Neural progenitor cell (in vitro differentiated cells): Measurements from ENCODE around the gene ATP10A. TPM values are rescaled to one million over a fixed set of nuclear protein-coding genes. Genes with fewer than 3 reads are reported as not detected.

ENCODE experiments used
- DNase-seq: peaks from one replicate; pipeline ENCODE4 v3.0.0-alpha.2; 2016; ENCODE audit warnings: low spot score
- H2AFZ ChIP-seq: fragments of 200-600 bp; sonication (generic); replicated peaks from 2 replicates; pipeline ENCODE4 v1.6.1; 2016; ENCODE audit warnings: antibody characterized with exemption
- H3F3A ChIP-seq: fragments of 200-600 bp; sonication (generic); 2 replicates; pipeline ENCODE4 v1.6.1; 2016; ENCODE audit warnings: antibody characterized with exemption, low read depth
- H3K27ac ChIP-seq: fragments of 200-600 bp; sonication (generic); 2 replicates; pipeline ENCODE4 v1.5.1; 2016; ENCODE audit warnings: mild to moderate bottlenecking
- H3K27me3 ChIP-seq: fragments of 200-600 bp; sonication (generic); 2 replicates; pipeline ENCODE4 v1.6.1; 2016; ENCODE audit warnings: mild to moderate bottlenecking, moderate library complexity
- H3K36me3 ChIP-seq: fragments of 200-600 bp; sonication (generic); 2 replicates; pipeline ENCODE4 v1.5.1; 2016
- H3K4me1 ChIP-seq: fragments of 200-600 bp; sonication (generic); 2 replicates; pipeline ENCODE4 v1.6.1; 2016; ENCODE audit warnings: mixed run types
- H3K4me2 ChIP-seq: fragments of 200-600 bp; sonication (generic); 2 replicates; pipeline ENCODE4 v1.6.1; 2016
- H3K4me3 ChIP-seq: fragments of 200-600 bp; sonication (generic); 2 replicates; pipeline ENCODE4 v1.5.1; 2016
- H3K79me2 ChIP-seq: fragments of 200-600 bp; sonication (generic); 2 replicates; pipeline ENCODE4 v1.6.1; 2016; ENCODE audit warnings: low read depth
- H3K9ac ChIP-seq: fragments of 200-600 bp; sonication (generic); 2 replicates; pipeline ENCODE4 v1.6.1; 2016
- H3K9me3 ChIP-seq: fragments of 200-600 bp; sonication (generic); 2 replicates; pipeline ENCODE4 v1.5.1; 2016; ENCODE audit warnings: low read depth
- H4K20me1 ChIP-seq: fragments of 200-600 bp; sonication (generic); 2 replicates; pipeline ENCODE4 v1.6.1; 2016; ENCODE audit warnings: low read depth
- H3K27ac Mint-ChIP-seq: 3 replicates; pipeline ENCODE4 v1.8.0; 2021; ENCODE audit warnings: mixed read lengths
- H3K27me3 Mint-ChIP-seq: 2 replicates; pipeline ENCODE4 v1.8.0; 2022; ENCODE audit warnings: low read depth, mild to moderate bottlenecking, inconsistent platforms, moderate library complexity, mixed read lengths; ENCODE audit not compliant: insufficient read depth
- H3K36me3 Mint-ChIP-seq: 3 replicates; pipeline ENCODE4 v1.8.0; 2021; ENCODE audit warnings: mixed read lengths
- H3K4me1 Mint-ChIP-seq: 3 replicates; pipeline ENCODE4 v1.8.0; 2021; ENCODE audit warnings: mixed read lengths
- H3K4me3 Mint-ChIP-seq: 3 replicates; pipeline ENCODE4 v1.8.0; 2021; ENCODE audit warnings: mild to moderate bottlenecking, moderate library complexity, mixed read lengths
- H3K9me3 Mint-ChIP-seq: 3 replicates; pipeline ENCODE4 v1.8.0; 2020; ENCODE audit warnings: mixed read lengths
- EZH2 ChIP-seq: fragments of 200-600 bp; sonication (generic); IDR thresholded peaks from 2 replicates; pipeline ENCODE4 v1.6.1; 2017; ENCODE audit warnings: antibody characterized with exemption, mild to moderate bottlenecking, moderate library complexity
- EZH2phosphoT487 ChIP-seq: fragments of 200-600 bp; sonication (generic); IDR thresholded peaks from 2 replicates; pipeline ENCODE4 v1.6.1; 2017; ENCODE audit warnings: antibody characterized with exemption
- total RNA-seq: library from RNA; depleted of rRNA; stranded (reverse); fragments of >200 nt; gene quantifications from 2 replicates; pipeline ENCODE4 v1.2.3, GENCODE V29; 2015; ENCODE audit warnings: low replicate concordance
- TF ChIP-seq, protein P1 (sequence below): fragments of 200-600 bp; sonication (generic); IDR thresholded peaks from 2 replicates; pipeline ENCODE4 v1.5.1; 2017; ENCODE audit warnings: antibody characterized with exemption, mild to moderate bottlenecking

Gene ATP10A, protein sequence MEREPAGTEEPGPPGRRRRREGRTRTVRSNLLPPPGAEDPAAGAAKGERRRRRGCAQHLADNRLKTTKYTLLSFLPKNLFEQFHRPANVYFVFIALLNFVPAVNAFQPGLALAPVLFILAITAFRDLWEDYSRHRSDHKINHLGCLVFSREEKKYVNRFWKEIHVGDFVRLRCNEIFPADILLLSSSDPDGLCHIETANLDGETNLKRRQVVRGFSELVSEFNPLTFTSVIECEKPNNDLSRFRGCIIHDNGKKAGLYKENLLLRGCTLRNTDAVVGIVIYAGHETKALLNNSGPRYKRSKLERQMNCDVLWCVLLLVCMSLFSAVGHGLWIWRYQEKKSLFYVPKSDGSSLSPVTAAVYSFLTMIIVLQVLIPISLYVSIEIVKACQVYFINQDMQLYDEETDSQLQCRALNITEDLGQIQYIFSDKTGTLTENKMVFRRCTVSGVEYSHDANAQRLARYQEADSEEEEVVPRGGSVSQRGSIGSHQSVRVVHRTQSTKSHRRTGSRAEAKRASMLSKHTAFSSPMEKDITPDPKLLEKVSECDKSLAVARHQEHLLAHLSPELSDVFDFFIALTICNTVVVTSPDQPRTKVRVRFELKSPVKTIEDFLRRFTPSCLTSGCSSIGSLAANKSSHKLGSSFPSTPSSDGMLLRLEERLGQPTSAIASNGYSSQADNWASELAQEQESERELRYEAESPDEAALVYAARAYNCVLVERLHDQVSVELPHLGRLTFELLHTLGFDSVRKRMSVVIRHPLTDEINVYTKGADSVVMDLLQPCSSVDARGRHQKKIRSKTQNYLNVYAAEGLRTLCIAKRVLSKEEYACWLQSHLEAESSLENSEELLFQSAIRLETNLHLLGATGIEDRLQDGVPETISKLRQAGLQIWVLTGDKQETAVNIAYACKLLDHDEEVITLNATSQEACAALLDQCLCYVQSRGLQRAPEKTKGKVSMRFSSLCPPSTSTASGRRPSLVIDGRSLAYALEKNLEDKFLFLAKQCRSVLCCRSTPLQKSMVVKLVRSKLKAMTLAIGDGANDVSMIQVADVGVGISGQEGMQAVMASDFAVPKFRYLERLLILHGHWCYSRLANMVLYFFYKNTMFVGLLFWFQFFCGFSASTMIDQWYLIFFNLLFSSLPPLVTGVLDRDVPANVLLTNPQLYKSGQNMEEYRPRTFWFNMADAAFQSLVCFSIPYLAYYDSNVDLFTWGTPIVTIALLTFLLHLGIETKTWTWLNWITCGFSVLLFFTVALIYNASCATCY (N-terminal part only)
- total RNA-seq, result 0.32 and 0.59 TPM in 2 replicates

DNA sequence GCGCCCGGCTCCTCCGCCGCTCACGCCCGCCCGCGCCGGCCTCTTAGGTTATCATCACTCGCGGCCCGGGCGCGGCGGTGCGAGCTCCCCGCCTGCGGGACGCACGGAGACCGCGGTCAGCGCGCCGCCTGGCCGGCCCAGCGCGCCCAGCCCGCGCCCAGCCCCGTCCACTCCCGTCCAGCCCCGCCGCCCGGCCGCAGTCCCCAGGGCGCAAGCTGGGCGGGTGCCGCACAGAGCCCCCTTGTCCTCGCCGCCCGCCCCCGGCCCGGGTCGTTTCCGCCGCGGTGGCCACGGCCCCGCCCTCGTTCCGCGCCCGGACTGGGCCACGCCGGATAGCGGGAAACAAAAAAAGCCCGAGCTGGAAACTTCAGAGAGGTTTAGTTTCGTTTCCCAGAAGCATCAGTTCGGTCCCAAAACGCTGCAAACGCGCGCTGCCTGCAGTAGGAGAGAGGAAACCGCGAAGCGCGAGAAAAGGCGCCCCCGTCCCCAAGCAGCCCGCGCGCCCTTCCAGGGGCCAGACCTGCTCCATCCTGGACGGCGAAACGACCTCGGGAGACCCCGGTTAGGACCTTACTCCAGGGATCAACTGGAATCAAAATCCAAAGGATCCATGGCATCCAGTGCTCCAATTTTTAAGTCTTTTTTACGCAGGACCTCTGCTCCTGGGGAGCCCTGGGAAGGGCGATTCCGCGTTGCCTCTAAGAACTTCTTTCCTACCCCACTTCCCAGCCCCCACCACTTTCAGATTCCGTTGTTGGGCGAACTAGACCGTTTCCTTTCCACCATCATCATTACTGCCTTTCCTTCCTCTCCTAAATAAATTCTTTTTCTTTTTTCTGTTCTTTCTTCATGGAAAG lies at the start of gene ATP10A:
Gene ATP10A (minus strand): TSS at position 217 of the 857 bp plus-strand sequence. CDS start 231 bp downstream, outside the sequence.
- Histone ChIP-seq H3K9ac (no peak within 1 kb of the TSS), H3K4me1 (no peaks in the 10 kb centered on the region), H3K4me3 (peak within 1 kb of the TSS; percentile 69), H3K36me3 (no peaks in the 10 kb centered on the region), H3K27ac (no peak within 1 kb of the TSS), H2AFZ (peak within 1 kb of the TSS; percentile 99), H3K79me2 (no peaks in the 10 kb centered on the region), H3K27me3 (peaks cover 74% of the 10 kb centered on the region), H3K4me2 (peak within 1 kb of the TSS; percentile 97), H4K20me1 (no peaks in the 10 kb centered on the region), H3K9me3 (no peaks in the 10 kb centered on the region), H3F3A (no peaks in the 10 kb centered on the region)
- DNase-seq, result peak; percentile 73
- TF ChIP-seq, protein P1, sequence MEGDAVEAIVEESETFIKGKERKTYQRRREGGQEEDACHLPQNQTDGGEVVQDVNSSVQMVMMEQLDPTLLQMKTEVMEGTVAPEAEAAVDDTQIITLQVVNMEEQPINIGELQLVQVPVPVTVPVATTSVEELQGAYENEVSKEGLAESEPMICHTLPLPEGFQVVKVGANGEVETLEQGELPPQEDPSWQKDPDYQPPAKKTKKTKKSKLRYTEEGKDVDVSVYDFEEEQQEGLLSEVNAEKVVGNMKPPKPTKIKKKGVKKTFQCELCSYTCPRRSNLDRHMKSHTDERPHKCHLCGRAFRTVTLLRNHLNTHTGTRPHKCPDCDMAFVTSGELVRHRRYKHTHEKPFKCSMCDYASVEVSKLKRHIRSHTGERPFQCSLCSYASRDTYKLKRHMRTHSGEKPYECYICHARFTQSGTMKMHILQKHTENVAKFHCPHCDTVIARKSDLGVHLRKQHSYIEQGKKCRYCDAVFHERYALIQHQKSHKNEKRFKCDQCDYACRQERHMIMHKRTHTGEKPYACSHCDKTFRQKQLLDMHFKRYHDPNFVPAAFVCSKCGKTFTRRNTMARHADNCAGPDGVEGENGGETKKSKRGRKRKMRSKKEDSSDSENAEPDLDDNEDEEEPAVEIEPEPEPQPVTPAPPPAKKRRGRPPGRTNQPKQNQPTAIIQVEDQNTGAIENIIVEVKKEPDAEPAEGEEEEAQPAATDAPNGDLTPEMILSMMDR, result no peak
- TF ChIP-seq EZH2, result no peak
- H3K9me3 Mint-ChIP-seq, result no peaks in the 10 kb centered on the region
- peak within 1 kb of the TSS; percentile 86 for H3K4me3 Mint-ChIP-seq
- H3K36me3 Mint-ChIP-seq, result peaks cover 2% of the 10 kb centered on the region
- no peak within 1 kb of the TSS for H3K27ac Mint-ChIP-seq
- peaks cover 39% of the 10 kb centered on the region for H3K27me3 Mint-ChIP-seq
- peaks cover 20% of the 10 kb centered on the region for H3K4me1 Mint-ChIP-seq

DNA sequence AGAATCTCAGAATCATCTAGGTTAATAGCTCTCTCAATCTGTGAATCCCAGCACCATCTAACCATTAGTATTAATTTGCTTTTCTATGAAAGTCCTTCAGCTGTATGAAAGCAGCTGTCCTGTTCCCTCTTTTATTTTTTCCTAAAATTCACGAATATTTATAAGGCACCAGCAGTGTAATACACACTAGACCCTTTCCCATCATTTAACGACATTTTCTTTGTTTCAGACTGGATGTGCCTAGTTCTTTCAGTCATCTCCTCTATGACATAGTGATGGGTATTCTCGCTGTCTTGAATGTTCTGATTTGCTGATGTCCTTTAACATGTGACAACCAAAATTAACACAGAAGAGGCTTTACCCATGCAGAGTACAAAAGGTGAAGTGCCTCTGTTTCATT lies 48.9 kb upstream of the ATP10A start:
- H4K20me1 ChIP-seq, result no peaks in the 10 kb centered on the region
- H3K27ac Mint-ChIP-seq, result no peak overlapping the region

More for the DNA sequence above, 48.9 kb upstream of the ATP10A start:
- no peaks in the 10 kb centered on the region for H3K27me3 Mint-ChIP-seq
- Histone ChIP-seq H2AFZ (no peak overlapping the region), H3K4me3 (no peak overlapping the region), H3K9ac (no peak overlapping the region), H3K4me2 (no peak overlapping the region), H3K9me3 (no peaks in the 10 kb centered on the region), H3K27ac (no peak overlapping the region), H3K4me1 (no peaks in the 10 kb centered on the region), H3K79me2 (no peaks in the 10 kb centered on the region), H3F3A (no peaks in the 10 kb centered on the region), H3K36me3 (no peaks in the 10 kb centered on the region), H3K27me3 (no peaks in the 10 kb centered on the region)
- peaks cover 5% of the 10 kb centered on the region for H3K9me3 Mint-ChIP-seq
- H3K4me1 Mint-ChIP-seq, result no peaks in the 10 kb centered on the region
- DNase-seq, result no peak
- H3K36me3 Mint-ChIP-seq, result no peaks in the 10 kb centered on the region
- no peak for TF ChIP-seq EZH2
- TF ChIP-seq, protein P1, result no peak
- TF ChIP-seq EZH2phosphoT487, result no peak
- H3K4me3 Mint-ChIP-seq, result no peak overlapping the region
